RWPE2 (cell line): ENCODE measurements around the gene RPS6KC1.

ENCODE experiments used
- ATAC-seq: fragments of 200-7000 bp; cut with Tn5 transposase; 3 replicates; pipeline ENCODE4 v1.9.1; 2021; ENCODE audit warnings: low read depth
- DNase-seq: peaks from one replicate; pipeline ENCODE4 v3.0.0-alpha.2; 2020; ENCODE audit warnings: low spot score
- H3K27ac ChIP-seq: fragments of 450-650 bp; 2 replicates; pipeline ENCODE4 v1.5.1; 2017; ENCODE audit warnings: mild to moderate bottlenecking; ENCODE audit not compliant: poor library complexity, severe bottlenecking
- H3K27me3 ChIP-seq: fragments of 250-450 bp; sonication (Bioruptor Pico); 2 replicates; pipeline ENCODE4 v1.5.1; 2021; ENCODE audit warnings: mild to moderate bottlenecking, moderate library complexity; ENCODE audit not compliant: insufficient read depth, poor library complexity, severe bottlenecking
- H3K36me3 ChIP-seq: fragments of 250-450 bp; sonication (Bioruptor Pico); 2 replicates; pipeline ENCODE4 v1.5.1; 2020; ENCODE audit warnings: low read depth, mild to moderate bottlenecking, moderate library complexity
- H3K4me1 ChIP-seq: fragments of 250-450 bp; sonication (Bioruptor Pico); 2 replicates; pipeline ENCODE4 v1.5.1; 2021; ENCODE audit warnings: mild to moderate bottlenecking, moderate library complexity; ENCODE audit not compliant: insufficient read depth, poor library complexity, severe bottlenecking
- H3K4me3 ChIP-seq: fragments of 250-450 bp; sonication (Bioruptor Pico); 2 replicates; pipeline ENCODE4 v1.5.1; 2021; ENCODE audit warnings: mild to moderate bottlenecking, moderate library complexity; ENCODE audit not compliant: severe bottlenecking
- H3K9me3 ChIP-seq: fragments of 250-450 bp; sonication (Bioruptor Pico); 2 replicates; pipeline ENCODE4 v1.5.1; 2021; ENCODE audit warnings: mild to moderate bottlenecking, moderate library complexity; ENCODE audit not compliant: severe bottlenecking
- CTCF ChIP-seq: fragments of 450-650 bp; IDR thresholded peaks from one replicate; pipeline ENCODE4 v1.5.1; 2017; ENCODE audit warnings: mild to moderate bottlenecking, moderate library complexity; ENCODE audit not compliant: poor library complexity, severe bottlenecking

RPS6KC1 gene

GRCh38 chr1:213275293-213275692 lies 224.3 kb downstream of the RPS6KC1 start:
- no peak for TF ChIP-seq CTCF
- Histone ChIP-seq H3K27me3 (no peaks in the 10 kb centered on the region), H3K36me3 (no peaks in the 10 kb centered on the region), H3K27ac (no peak overlapping the region), H3K4me1 (no peaks in the 10 kb centered on the region), H3K9me3 (no peaks in the 10 kb centered on the region), H3K4me3 (no peak overlapping the region)
- ATAC-seq (no peak), DNase-seq (no peak)

- DNase-seq (no peak), ATAC-seq (no peak)
- no peaks in the 10 kb centered on the region for H3K27me3 ChIP-seq
- no peaks in the 10 kb centered on the region for H3K4me1 ChIP-seq
- no peaks in the 10 kb centered on the region for H3K36me3 ChIP-seq
- no peak for TF ChIP-seq CTCF
- H3K27ac ChIP-seq: no peak overlapping the region
- no peak overlapping the region for H3K4me3 ChIP-seq
- no peaks in the 10 kb centered on the region for H3K9me3 ChIP-seq
Measured at GRCh38 chr1:213276236-213276635, 225.2 kb downstream of the RPS6KC1 start.

- no peak for DNase-seq
- H3K27ac ChIP-seq: no peak overlapping the region
- no peak for ATAC-seq
Measured at GRCh38 chr1:213277036-213277435, 226.0 kb downstream of the RPS6KC1 start.

GRCh38 chr1:213279410-213279809 lies 228.4 kb downstream of the RPS6KC1 start:
- no peaks in the 10 kb centered on the region for H3K27me3 ChIP-seq
- no peaks in the 10 kb centered on the region for H3K9me3 ChIP-seq
- H3K36me3 ChIP-seq: no peaks in the 10 kb centered on the region
- DNase-seq (no peak), ATAC-seq (no peak)
- TF ChIP-seq CTCF: no peak
- no peaks in the 10 kb centered on the region for H3K4me1 ChIP-seq
- no peak overlapping the region for H3K4me3 ChIP-seq
- H3K27ac ChIP-seq: no peak overlapping the region

More at GRCh38 chr1:213277036-213277435, 226.0 kb downstream of the RPS6KC1 start:
- Histone ChIP-seq H3K36me3 (no peaks in the 10 kb centered on the region), H3K4me3 (no peak overlapping the region), H3K4me1 (no peaks in the 10 kb centered on the region), H3K9me3 (no peaks in the 10 kb centered on the region), H3K27me3 (no peaks in the 10 kb centered on the region)
- no peak for TF ChIP-seq CTCF

GRCh38 chr1:213281640-213282301 lies 230.7 kb downstream of the RPS6KC1 start:
- Histone ChIP-seq H3K27me3 (no peaks in the 10 kb centered on the region), H3K9me3 (no peaks in the 10 kb centered on the region), H3K36me3 (no peaks in the 10 kb centered on the region), H3K27ac (no peak overlapping the region), H3K4me1 (no peaks in the 10 kb centered on the region), H3K4me3 (no peak overlapping the region)
- ATAC-seq: no peak
- TF ChIP-seq CTCF: no peak
- no peak for DNase-seq
